HG03196 (cell line): ENCODE measurements around the gene PRICKLE4.

Experiments
- ATAC-seq: cut with Tn5 transposase; IDR thresholded peaks from one replicate; pipeline ENCODE4 v1.9.1; 2021; ENCODE audit not compliant: unreplicated experiment

PRICKLE4 gene, protein sequence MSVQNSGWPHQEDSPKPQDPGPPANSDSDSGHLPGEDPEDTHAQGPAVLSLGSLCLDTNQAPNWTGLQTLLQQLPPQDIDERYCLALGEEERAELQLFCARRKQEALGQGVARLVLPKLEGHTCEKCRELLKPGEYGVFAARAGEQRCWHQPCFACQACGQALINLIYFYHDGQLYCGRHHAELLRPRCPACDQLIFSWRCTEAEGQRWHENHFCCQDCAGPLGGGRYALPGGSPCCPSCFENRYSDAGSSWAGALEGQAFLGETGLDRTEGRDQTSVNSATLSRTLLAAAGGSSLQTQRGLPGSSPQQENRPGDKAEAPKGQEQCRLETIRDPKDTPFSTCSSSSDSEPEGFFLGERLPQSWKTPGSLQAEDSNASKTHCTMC

DNA sequence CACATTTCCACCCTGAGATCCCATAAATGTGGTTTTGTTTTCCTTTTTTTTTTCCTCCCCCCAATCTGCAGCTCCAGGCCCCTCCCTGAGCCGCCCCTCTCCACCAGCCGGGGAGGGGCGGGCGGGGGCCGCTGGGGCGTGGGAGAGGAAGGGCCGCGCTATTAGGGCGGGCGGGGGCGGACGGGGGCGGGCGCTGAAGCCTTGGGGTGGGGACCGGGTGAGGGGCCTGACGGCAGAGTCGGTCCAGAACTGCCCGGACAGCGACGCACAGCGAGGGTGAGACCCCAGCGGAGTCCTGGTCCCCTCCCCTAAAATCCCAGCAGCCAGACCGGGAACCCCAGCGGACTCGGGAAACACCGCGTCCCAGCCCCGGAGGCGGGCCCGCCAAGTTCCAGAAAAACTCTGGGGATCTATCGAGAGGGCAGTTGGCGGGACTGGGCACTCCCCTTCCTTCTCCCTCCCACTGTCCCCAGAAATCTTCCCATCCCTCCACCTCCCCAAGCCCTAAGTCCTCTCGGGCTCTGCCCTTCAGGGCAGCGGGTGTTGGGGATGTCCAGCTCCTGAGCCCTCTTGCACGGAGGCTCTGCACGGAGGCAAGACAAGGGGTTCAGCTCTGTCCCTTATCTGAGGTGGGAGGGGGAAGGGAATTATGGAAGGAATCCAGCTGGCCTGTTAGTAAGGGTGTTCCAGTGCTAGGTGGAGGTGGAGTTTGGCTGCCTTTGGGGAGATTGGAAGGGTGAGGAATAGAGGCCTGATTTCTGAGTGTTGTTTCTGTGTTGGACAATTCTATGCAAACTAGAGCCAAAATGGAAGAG is at the start of gene PRICKLE4:
TSS of gene PRICKLE4 (plus strand) at position 232 of the 815 bp plus-strand sequence. CDS start 2,692 bp downstream, outside the sequence.
- no peak for ATAC-seq

DNA sequence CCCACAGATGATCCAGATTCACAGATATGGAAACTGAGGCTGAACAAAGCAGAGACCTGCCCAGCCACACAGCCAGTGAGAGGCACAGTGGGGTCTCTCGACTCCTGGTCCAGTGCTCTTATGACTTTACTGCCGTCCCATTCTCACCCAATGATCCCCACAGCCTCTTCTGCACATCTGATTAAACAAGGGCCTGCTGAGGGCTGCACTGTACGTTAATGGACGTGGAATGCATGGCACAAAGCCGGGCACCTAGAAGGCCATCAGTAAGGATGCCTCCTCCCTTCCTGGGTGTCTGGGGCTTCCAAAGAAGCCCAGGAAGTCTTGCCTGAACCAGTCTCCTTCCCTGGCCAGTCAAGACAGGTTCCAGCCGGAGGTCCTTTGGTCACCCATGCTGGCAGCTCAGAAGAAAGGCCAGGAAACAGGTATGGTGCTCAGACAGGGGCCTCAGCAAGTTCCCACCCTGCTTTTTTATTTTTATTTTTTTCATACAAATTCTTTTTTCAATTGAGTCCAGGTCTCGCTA is 49.0 kb upstream of the PRICKLE4 start:
- no peak for ATAC-seq

DNA sequence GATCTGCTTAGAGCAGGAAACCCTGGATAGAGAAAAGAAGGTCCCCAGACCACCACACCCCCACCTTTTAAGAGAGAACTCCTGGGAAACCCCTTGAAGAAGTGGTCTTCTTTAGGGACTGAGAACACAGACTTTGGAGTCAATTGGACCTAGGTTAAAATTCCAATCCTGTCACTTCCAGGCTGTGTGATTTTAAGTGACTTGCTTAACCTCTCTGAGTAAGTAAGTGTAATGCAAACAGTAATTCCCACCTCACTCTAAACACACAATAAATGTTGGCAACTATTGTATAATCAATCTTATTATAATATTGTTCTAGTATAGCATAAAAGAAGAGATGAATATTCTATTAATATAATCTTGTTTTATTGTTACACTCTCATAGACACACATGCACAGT is 48.4 kb upstream of the PRICKLE4 start:
- no peak for ATAC-seq

DNA sequence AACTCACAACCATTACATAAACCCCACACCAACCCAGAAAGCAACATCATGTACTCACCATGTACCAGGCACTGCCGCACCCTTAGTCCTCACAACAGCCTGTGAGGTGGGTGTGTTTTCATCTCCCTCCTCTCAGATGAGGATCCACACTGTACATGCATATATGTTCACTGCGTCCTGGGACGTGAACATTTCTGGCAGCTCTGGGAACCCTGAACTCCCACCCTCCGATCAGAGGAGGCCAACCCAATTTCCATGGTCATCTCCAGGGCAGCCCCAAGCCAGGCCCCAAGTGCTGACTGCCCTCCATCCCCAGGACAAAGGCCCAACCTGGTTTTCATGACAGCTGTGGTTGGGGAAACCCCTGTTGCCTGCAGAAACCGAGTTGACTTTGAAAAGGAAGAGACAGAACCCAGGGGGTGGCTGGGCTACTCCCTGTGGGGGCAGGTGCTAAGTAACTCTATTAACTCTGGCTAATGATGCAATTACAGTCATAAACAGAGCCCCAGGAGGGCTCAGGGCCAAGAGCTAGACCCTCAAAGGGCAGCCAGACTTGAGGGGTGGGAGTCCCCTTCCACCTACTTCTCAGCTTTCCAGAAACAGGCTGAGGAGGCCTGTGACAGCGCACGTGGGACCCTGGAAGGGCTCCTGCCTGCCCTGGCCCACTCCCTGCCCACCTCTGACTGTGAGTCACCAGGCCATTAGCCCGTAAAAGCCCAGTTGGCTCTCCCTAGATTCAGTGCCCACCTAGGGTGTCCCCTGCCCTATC is 47.8 kb upstream of the PRICKLE4 start:
- peak; percentile 23 for ATAC-seq

DNA sequence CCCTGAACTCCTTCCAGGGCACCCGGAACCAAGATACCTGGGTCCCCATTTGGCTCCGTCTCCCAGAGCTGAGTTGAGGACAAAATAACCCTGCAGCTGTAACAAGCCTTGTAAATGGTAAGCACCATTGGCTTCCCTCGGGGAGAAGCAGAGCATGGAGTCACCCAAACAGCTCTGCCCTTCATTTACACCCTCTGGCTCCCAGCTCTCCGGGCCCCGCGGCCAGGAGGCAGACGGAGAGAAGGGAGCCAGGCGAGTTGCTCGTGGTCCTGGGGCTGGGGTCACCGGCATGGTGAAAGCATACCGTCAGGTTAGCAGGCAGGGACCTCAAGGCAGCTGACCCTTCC is 47.2 kb upstream of the PRICKLE4 start:
- no peak for ATAC-seq

DNA sequence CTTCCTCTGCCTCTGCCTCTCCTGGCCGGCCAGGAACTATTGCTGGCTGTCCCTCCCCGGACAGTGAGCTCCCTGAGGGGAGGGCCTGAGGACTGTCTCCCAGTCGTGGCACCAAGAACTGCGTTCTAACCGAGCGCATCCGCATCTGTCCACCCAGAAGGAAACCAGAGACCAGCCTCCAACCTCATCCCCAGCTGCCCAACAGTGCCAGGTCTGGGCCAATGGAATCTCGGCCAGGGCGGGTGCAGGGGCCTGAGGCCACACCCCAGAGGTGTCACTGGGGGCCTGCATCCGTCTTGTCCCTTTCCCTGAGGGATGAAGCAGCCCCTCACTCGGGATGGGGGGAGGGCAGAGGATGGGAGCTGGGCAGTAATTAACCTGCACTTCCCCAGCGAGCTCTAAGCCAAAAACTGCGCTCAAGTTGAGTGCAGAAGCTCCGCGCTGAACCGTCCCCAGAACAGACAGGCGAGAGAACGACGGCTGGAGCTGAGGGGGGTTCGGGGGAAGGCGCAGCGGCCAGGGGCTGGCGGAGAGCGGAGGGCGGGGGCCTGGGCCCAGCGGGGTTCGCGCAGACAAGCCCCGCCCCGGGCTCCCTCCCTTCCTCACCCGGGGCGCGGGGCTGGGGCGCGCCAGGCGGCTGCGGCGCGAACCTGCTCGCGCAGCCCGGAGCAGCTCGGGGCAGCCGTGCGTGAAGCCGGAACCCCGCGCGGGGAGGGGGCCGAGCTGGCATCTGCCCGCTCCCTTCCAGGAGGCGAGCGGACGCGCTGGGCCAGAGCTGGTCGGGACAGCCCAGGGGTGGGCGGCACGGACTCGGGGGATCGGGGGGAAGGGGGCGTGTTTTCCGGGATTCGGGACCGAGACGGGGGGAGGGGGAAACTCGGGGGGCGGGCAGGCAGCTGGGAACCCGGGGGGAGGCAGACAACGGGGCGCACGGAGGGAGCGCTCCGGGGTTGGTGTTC is 46.6 kb upstream of the PRICKLE4 start:
- peak; percentile 38 for ATAC-seq

DNA sequence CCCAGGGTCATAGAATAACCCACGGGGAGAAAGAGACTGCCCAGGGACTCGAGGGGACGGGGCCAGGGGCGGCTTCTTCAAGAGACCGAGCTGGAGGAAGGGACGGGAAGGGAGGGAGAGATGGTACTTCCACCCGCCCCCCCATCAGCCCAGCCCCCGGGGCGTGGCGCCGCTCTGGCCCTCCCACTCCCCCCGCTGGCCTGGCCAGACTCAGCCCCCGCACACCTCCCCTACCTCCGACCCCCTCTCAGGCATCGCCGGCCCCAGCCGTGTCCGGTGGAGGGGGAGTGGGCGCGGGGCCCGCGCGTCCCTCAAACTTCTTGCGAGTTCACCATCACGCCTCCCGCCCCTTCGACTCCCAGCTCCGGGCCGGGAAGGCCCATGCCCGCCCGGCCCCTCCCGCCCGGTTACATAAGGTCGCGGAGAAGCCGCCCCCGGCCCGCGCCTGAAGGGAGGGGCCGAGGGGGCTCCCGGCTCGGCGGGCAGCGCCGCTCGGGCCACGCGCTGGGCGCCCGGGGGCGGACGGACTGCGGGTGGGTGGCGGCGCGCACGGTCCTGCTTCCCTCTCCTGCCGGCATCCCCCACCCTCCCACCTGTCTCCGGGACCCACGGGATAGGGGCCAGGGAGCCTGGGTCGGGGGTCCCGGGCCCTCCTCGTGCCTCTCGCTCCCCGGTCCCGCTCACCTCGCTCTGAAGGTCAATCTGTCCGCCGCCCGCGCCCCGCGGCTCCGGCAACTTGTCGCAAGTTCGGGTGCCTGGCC is 45.7 kb upstream of the PRICKLE4 start:
- peak; percentile 22 for ATAC-seq

DNA sequence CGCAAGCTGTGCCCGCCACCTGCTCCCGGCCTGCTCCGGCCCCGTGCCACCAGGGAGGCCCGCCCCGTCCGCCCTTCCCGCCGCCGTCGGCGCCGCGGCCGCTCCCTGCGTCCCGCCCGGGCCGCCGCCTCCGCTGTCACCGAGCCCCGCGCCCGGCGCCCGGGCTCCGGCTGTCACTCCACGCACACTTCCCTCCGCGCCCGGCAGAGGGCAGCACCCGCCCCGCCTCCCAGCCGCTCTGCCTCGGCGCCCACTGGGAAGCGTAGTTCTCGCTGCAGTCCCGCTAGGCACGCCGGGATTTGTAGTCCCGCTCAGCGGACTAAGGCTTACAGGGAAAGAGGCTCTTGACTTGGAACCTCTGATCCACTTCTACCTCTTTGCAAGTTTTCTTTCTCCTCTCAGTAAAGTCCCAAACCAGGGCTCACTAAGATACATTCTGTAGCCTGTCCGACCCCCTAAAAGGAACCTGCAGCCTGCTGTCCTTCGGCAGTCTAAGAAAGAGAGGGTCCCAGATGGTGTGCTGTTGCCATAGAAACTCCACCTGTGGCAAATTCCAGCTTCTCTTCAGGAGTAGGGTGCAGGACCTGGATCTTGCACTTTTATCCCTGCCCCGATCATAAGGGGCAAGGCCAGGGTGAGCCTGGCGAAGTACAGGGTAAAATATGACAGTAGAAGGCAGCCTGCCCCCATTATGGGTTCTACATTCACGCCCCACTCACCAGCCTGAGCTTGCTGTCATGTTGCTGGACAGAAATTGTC is 45.0 kb upstream of the PRICKLE4 start, which contains the start of gene TFEB:
TSS of gene TFEB (minus strand) at position 182 of the 759 bp plus-strand sequence. CDS start 44,395 bp downstream, outside the sequence.
- peak; percentile 45 for ATAC-seq

DNA sequence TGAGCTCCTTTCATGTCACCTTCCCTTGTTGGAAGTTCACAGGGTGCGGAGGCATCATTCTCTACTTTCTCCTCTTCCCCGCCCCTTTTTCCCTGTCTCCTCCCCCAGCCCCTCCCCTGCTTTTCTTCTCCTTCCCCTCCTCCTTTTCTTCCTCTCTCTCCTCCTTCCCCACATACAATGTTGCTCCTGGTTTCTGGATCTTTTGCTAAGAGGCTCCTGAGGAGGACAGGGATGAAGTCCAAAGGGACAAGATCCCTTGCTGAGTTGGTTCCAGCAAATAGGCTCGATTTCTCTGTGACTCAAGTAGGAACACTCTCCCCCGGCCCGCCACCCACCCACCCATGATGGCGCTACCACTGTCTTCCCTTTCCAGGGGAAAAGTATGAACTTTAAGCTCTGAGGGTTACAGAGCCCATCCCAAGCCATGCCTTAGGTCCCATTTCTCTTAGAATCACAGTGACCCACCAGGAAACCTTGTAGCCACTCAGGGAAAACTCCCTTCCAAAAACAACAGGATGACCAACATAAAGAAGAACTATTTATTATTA is 44.3 kb upstream of the PRICKLE4 start:
- no peak for ATAC-seq

DNA sequence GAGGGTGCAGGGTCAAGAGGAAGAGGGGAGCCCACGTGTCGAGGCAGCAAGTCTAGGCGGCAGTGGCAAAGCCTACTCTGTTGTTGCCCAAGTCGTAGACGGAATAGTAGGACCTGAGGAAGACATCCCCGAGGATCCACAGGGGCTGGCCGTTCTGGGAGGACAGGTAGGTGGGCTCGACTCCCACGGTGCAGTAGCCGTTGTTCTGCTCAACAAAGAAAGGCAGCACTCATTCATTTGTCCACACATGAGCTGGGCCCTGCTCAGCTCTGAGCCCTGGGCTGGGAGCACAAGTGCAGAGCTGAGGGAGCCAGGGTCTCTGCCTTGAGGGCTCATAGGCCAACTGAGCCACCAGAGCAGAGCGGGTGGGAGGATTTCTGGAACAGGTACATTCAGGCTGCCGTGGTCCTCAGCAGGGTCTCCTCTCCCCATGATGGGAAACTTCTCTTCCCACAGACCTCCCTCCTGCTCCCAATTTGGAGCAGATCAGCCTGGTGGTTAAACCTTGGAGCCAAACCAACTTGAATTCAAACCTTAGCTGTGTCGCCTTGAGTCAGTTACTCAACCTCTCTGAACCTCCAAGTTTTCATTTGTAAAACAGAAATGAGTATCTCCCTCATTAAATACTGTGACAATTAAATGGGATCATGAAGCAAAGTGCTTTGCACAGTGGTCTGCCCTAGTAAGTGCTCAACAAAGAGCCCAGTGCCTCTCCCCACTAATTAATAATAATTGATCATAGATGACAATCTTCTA is 43.6 kb upstream of the PRICKLE4 start:
- no peak for ATAC-seq

DNA sequence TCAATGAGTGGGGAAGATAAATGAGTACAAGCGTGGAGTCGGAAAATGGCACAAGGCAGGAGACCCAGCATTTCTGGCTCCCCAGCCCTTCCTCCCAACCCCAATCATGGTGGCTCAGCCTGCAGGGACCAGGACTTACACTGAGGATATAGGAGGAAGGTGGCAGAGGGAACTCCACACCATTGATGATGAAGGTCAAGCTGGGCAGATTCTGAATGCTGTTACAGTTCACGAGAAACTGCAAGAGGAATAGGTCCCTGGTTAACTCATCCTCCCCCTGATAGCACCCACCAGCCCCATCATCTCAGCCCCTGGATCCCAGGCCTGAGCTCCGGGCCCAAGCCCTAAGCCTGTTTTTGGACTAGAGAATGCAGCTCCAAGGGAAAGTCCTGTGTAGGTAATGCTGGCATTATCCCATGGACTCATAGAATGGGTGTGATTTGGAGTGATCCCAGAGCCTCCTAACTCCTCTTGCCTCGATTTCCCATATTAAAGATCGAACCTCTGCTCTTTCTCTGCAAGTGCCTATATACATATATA is 42.9 kb upstream of the PRICKLE4 start:
- no peak for ATAC-seq

DNA sequence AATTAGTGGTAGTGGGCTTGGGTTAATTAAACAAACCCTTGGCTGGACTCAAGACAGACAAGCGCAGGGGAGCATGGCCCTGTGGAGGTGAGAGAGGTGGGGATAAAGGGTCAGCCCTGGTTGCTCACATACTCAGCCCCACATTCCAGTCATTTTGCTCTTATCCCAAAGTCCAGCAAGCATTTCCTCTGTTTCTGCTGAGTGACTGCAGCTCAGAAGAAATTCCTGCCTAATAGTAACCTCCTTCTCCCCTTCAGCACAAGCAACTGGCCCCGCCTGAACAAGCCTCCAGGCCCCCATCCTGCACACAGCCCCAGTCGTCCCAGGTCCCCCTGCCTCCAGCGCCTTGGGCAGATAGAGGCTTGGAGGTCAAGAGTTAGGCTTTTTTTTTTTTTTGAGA is 41.5 kb upstream of the PRICKLE4 start:
- no peak for ATAC-seq

DNA sequence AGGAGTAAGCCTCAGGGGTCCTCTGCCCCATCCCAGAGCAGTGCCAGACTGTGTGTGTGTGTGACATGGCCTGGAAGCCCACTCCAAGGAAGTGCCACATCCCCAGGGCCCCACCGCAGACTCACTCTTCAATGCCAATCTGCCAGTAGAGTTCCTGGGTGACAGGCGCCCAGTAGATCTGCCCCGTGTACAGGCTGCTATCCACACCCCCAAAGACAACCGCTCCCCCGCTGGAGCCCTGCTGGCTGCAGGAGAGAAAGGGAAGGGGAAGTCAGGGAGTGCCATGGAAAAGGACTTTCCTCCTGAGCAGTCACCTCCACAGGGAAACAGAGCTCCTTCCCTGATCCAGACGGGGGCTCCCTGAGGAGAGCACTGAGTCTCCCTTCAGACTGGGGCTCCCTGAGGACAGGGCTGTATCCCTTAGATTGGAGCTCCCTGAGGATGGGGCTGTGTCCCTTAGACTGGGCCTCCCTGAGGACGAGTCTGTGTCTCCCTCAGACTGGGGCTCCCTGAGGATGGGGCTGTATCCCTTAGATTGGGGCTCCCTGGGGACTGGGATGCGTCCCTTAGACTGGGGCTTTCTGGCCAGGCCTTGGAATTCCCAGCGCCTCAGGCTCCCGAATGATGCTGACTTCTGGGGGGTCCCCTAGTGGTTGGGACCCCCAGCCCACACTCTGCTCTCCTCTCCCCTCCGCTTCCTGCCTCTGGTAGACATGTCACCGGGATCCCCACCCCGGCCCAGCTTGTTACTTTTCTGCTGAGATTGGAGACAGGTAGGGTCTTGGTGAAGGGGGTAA is 40.0 kb upstream of the PRICKLE4 start:
- no peak for ATAC-seq

DNA sequence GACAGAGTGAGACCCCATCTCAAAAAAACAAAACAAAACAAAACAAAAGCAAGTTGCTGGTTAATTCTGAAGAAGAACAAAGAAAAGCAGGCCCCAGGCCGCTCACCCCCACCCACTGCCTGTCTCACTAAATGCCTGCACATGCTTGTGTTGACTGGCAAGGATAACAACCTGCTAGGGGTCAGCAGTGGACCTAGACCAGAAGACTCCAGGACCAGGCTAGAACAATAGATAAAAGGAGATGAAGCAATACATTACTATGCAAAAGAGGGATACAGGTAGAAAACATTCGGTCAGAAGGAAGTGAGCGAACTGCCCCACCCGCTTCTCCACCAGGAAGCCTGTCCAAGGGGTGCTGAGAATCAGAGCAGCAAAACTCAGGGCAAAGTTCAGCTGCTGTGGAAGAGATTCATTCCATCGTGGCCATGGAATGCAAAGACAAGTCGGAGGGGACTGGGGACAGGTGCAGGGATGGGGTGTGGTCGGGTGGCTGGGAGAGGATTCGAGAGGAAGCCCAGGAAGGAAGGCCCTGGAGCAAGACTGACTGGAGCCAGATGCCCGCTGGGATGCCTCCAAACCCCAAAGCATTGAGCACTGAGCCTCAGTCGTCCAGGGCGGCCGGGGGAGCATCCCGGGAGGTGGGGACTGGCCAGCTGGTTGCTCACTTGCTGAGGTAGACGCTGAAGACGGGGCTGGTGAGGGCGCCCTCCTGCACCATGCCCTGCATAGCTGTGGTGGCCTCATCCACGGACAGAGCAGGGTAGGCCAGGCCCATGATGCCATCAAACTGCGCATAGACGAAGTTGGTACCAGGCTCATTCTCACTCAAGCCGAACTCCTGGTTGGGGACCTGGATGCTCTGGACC is 38.7 kb upstream of the PRICKLE4 start:
- no peak for ATAC-seq

DNA sequence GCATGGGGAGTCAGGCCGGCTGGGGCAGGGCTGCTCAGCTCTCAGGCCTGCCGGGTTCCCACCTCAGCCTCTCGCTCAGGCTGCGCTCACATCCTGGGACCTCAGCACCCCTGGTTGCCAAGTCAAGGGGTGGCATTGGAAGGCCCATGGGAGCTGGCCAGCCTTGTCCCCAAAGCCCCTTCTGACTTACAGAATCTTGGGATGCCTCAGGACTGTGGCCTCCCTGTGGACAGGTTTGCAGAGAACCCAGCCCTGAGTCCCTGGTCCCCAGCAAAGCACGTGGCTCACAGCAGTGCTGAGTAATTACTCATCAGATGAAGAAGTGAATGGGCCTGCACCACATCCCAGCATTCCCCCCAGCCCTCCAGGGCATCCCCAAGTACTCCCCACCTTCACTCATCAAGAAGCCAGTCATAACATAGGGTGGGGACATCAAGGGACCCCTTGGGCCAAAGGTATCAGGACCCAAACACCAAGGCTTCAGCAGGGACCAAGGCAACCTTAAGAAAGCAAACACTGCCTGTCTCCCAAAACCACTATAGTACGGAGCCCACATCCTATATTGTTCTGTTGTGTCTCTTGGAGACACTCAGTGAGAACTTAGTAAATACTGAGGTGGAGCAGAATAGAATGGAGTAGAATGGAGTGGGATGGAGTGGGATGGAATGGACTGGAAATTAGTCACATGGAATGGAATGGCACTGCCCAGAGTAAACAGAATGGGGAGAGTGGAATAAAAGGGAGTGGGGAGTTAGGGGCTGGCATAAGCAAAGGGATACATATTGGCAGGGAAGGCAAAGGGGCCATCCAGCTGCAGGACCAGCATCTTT is 37.0 kb upstream of the PRICKLE4 start:
- ATAC-seq: no peak
